ENCODE measurements around the gene THBS3. TPM values are rescaled to one million over a fixed set of nuclear protein-coding genes. Genes with fewer than 3 reads are reported as not detected.

Gene THBS3
- total and polyA plus RNA-seq, 4 donors: 11.4 to 33.1 (median 24.4) TPM

- Histone ChIP-seq H3K36me3 (ENCODE audit: control insufficient read depth in 4 of 4, insufficient read depth in 4 of 4, low read length in 4 of 4) (peaks cover 0 to 9% (median 4%) of the 10 kb centered on the region in 4 donors), H3K4me1 (ENCODE audit: control insufficient read depth in 5 of 5, insufficient read depth in 5 of 5, low read length in 5 of 5) (peaks cover 0 to 28% (median 7%) of the 10 kb centered on the region in 5 donors), H3K4me3 (no peak overlapping the region), H3K9me3 (ENCODE audit: control insufficient read depth in 4 of 4, insufficient read depth in 3 of 4, low read length in 3 of 4) (no peaks in the 10 kb centered on the region), H3K27me3 (ENCODE audit: control insufficient read depth in 3 of 3, insufficient read depth in 3 of 3, low read length in 2 of 3) (no peaks in the 10 kb centered on the region), H3K9ac (ENCODE audit: insufficient read depth in 1 of 2, low read length in 2 of 2) (no peak overlapping the region), H3K27ac (ENCODE audit: low read depth in 1 of 2, low read length in 1 of 2) (no peak overlapping the region)
- no peak for ATAC-seq (ENCODE audit: insufficient read depth, low FRiP score)
- WGBS, 2 donors: 61 to 74% methylated on average over 4 of the region's 4 CpGs
- no peak for TF ChIP-seq CTCF (IDR thresholded peaks at IDR 0.05; ENCODE audit: control extremely low read depth, extremely low read depth)
- DNase-seq: no peak
Measured at GRCh38 chr1:155210314-155211104, 2.8 kb upstream of the THBS3 start.

GRCh38 chr1:155209312-155209721 lies 1.6 kb upstream of the THBS3 start:
- whole genome bisulfite sequencing, 2 donors: 4 to 5% methylated on average over 13 of the region's 13 CpGs
- Histone ChIP-seq H3K36me3 (ENCODE audit: control insufficient read depth in 4 of 4, insufficient read depth in 4 of 4, low read length in 4 of 4) (peaks cover 0 to 9% (median 4%) of the 10 kb centered on the region in 4 donors), H3K4me1 (ENCODE audit: control insufficient read depth in 5 of 5, insufficient read depth in 5 of 5, low read length in 5 of 5) (peaks cover 0 to 28% (median 7%) of the 10 kb centered on the region in 5 donors), H3K9ac (ENCODE audit: insufficient read depth in 1 of 2, low read length in 2 of 2) (peak overlapping the region; percentile 83 to 97), H3K9me3 (ENCODE audit: control insufficient read depth in 4 of 4, insufficient read depth in 3 of 4, low read length in 3 of 4) (no peaks in the 10 kb centered on the region), H3K4me3 (peak overlapping the region; percentile 97), H3K27ac (ENCODE audit: low read depth in 1 of 2, low read length in 1 of 2) (peak overlapping the region; percentile 90 to 99), H3K27me3 (ENCODE audit: control insufficient read depth in 3 of 3, insufficient read depth in 3 of 3, low read length in 2 of 3) (no peaks in the 10 kb centered on the region)
- no peak for TF ChIP-seq CTCF (IDR thresholded peaks at IDR 0.05; ENCODE audit: control extremely low read depth, extremely low read depth)
- no peak for ATAC-seq (ENCODE audit: insufficient read depth, low FRiP score)
- DNase-seq: no peak

- Histone ChIP-seq H3K27me3 (ENCODE audit: control insufficient read depth in 3 of 3, insufficient read depth in 3 of 3, low read length in 2 of 3) (no peaks in the 10 kb centered on the region), H3K4me3 (peak within 1 kb of the TSS; percentile 97), H3K36me3 (ENCODE audit: control insufficient read depth in 4 of 4, insufficient read depth in 4 of 4, low read length in 4 of 4) (peaks cover 0 to 9% (median 4%) of the 10 kb centered on the region in 4 donors), H3K27ac (ENCODE audit: low read depth in 1 of 2, low read length in 1 of 2) (peak within 1 kb of the TSS; percentile 90 to 99), H3K4me1 (ENCODE audit: control insufficient read depth in 5 of 5, insufficient read depth in 5 of 5, low read length in 5 of 5) (peaks cover 0 to 28% (median 7%) of the 10 kb centered on the region in 5 donors), H3K9me3 (ENCODE audit: control insufficient read depth in 4 of 4, insufficient read depth in 3 of 4, low read length in 3 of 4) (no peaks in the 10 kb centered on the region), H3K9ac (ENCODE audit: insufficient read depth in 1 of 2, low read length in 2 of 2) (peak within 1 kb of the TSS; percentile 84 to 97)
- WGBS, 2 donors: 0% methylated on average over 52 to 64 of the region's 64 CpGs
- no peak for TF ChIP-seq CTCF (IDR thresholded peaks at IDR 0.05; ENCODE audit: control extremely low read depth, extremely low read depth)
- ATAC-seq (ENCODE audit: insufficient read depth, low FRiP score): peak; percentile 85
- DNase-seq: peak; percentile 93 to 96 (median 96)
Measured at GRCh38 chr1:155208541-155209311, 1.0 kb upstream of the THBS3 start, which contains the start of gene MTX1. MTX1 (plus strand) TSS chr1:155208695; CDS start chr1:155208805, 110 bp downstream.
